Mesodermal cell (in vitro differentiated cells): ENCODE data around the gene ANP32D.
"Not testable (repeated sequence)": the region's sequence is repeated elsewhere in the genome, so short reads cannot be mapped to it uniquely, and the experiment has no call there.

Experiments used
- H3K27ac ChIP-seq: 2 replicates; pipeline ENCODE4 v1.7.0; 2013; ENCODE audit warnings: mild to moderate bottlenecking, low read depth, low read length, moderate library complexity; ENCODE audit not compliant: severe bottlenecking
- H3K36me3 ChIP-seq: 2 replicates; pipeline ENCODE4 v1.7.1; 2013; ENCODE audit warnings: mild to moderate bottlenecking, low read length, moderate library complexity; ENCODE audit not compliant: control insufficient read depth, insufficient read depth
- H3K4me1 ChIP-seq: one replicate; pipeline ENCODE4 v1.7.1; 2013; ENCODE audit warnings: mild to moderate bottlenecking, low read length; ENCODE audit not compliant: insufficient read depth, control insufficient read depth, poor library complexity, severe bottlenecking
- H3K4me3 ChIP-seq: 2 replicates; pipeline ENCODE4 v1.7.0; 2013; ENCODE audit warnings: low read length, control low read depth, mild to moderate bottlenecking; ENCODE audit not compliant: insufficient read depth, poor library complexity, severe bottlenecking; ENCODE audit errors: extremely low read depth
- H3K9me3 ChIP-seq: 2 replicates; pipeline ENCODE4 v1.7.1; 2013; ENCODE audit warnings: mild to moderate bottlenecking, low read length, moderate library complexity; ENCODE audit not compliant: control insufficient read depth
- WGBS, 2 experiments: methylation state at CpG; one replicate each; pipeline ENCODE4 v1.1.5; 2013; ENCODE audit warnings: missing lambda C conversion rate in 2 of 2; ENCODE audit not compliant: insufficient coverage in 2 of 2; 5-methylcytosine and 5-hydroxymethylcytosine counted together

Gene ANP32D

DNA sequence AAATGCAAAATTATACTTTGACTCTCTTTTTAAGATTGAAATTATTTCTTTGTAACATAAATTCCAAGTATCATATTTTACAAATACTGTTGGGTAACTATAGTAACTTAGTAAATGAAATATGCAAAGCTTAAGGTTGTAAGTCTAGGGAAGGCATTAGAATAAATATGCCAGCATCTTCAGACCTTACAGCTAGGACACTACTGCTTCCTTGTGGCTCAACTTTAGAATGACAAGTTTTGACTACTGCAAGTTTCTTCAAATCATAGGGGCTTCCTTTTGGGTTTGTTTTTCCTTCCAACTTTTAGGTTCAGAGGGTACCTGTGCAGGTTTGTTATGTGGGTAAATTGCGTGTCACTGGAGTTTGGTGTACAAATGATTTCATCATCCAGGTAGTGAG lies 17.7 kb upstream of the ANP32D start:
- WGBS, 2 experiments, result 83 to 100% methylated on average over 1 of the region's 1 CpG
- Histone ChIP-seq H3K4me1 (no peaks in the 10 kb centered on the region), H3K27ac (no peak overlapping the region), H3K36me3 (no peaks in the 10 kb centered on the region), H3K9me3 (no peaks in the 10 kb centered on the region), H3K4me3 (no peak overlapping the region)

GRCh38 chr12:48455116-48455515 lies 17.2 kb upstream of the ANP32D start:
- WGBS, 2 experiments, result 83% methylated on average over 1 of the region's 2 CpGs; no CpG with 5 or more reads in 1 of the 2 experiments
- Histone ChIP-seq H3K36me3 (no peaks in the 10 kb centered on the region), H3K4me3 (no peak overlapping the region), H3K4me1 (no peaks in the 10 kb centered on the region), H3K9me3 (no peaks in the 10 kb centered on the region), H3K27ac (no peak overlapping the region)

- no peaks in the 10 kb centered on the region for H3K9me3 ChIP-seq
- 100% methylated on average over 3 to 4 of the region's 6 CpGs for WGBS, 2 experiments
- H3K4me3 ChIP-seq, result no peak overlapping the region
- H3K27ac ChIP-seq, result no peak overlapping the region
- no peaks in the 10 kb centered on the region for H3K36me3 ChIP-seq
- H3K4me1 ChIP-seq, result no peaks in the 10 kb centered on the region
Observed at GRCh38 chr12:48459259-48459658, 13.1 kb upstream of the ANP32D start.

- not testable (repeated sequence) for H3K27ac ChIP-seq, H3K36me3 ChIP-seq, H3K4me3 ChIP-seq, H3K4me1 ChIP-seq
- H3K9me3 ChIP-seq, result peaks cover 25% of the 10 kb centered on the region
- 78 to 80% methylated on average over 6 to 7 of the region's 9 CpGs for WGBS, 2 experiments
Observed at GRCh38 chr12:48469027-48469426, 3.3 kb upstream of the ANP32D start.

- Histone ChIP-seq H3K4me1 (no peaks in the 10 kb centered on the region), H3K27ac (no peak overlapping the region), H3K36me3 (no peaks in the 10 kb centered on the region), H3K9me3 (peaks cover 21% of the 10 kb centered on the region), H3K4me3 (no peak overlapping the region)
- 85 to 88% methylated on average over 7 to 8 of the region's 9 CpGs for WGBS, 2 experiments
Observed at GRCh38 chr12:48473061-48473460, 702 bp downstream of the ANP32D start.

GRCh38 chr12:48474497-48474896 lies 2.1 kb downstream of the ANP32D start:
- not testable (repeated sequence) for H3K4me3 ChIP-seq, H3K4me1 ChIP-seq, H3K27ac ChIP-seq, H3K36me3 ChIP-seq
- peaks cover 16% of the 10 kb centered on the region for H3K9me3 ChIP-seq
- WGBS, 2 experiments, result 50 to 77% methylated on average over 2 to 6 of the region's 11 CpGs

DNA sequence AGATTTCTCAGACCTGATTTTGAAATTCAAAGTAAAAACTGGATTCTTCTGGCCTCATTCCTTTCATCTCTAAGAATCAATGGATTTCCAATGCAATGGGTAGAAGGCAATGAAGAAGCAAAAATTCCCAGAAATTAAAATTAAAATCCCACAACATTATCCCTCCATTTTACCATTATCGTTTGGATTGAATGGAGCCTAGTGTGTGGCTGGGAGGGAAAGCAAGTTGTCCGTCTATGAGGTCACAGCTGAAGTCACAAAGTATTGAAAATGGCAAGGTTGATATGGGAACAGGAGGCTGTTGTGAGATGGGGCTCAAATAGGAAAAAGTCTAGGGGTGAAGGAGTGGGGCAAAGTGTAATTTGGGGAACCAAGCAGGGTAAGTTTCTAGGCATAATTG lies 9.8 kb downstream of the ANP32D start, which contains the start of gene C12orf54:
C12orf54 (plus strand) TSS at position 301 of the 400 bp plus-strand sequence. CDS start 799 bp downstream, outside the sequence.
- Histone ChIP-seq H3K4me3 (no peak within 1 kb of the TSS), H3K4me1 (no peaks in the 10 kb centered on the region), H3K27ac (no peak within 1 kb of the TSS), H3K9me3 (no peaks in the 10 kb centered on the region), H3K36me3 (no peaks in the 10 kb centered on the region)
- WGBS, 2 experiments, result 80% methylated on average over 1 of the region's 2 CpGs; no CpG with 5 or more reads in 1 of the 2 experiments

DNA sequence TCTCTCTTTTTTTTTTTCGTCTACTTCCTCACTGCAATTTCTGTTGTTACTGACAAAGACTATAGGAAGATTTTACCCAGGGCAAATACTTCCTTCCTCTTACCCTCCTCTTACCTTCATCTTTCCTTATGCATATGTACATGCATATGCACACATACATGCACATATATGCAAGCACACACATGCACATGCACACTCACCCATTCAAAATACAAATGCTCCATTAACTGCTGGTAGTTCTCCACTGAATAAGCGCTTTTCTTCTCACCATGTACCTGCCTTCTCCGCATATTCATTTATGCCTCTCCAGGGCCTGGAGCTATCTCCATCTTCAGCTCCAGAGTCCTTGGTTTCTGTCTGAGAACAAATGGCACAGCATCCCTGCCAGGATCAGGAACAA lies 10.6 kb downstream of the ANP32D start:
- 85 to 87% methylated on average over 3 of the region's 3 CpGs for WGBS, 2 experiments
- no peak overlapping the region for H3K4me3 ChIP-seq

DNA sequence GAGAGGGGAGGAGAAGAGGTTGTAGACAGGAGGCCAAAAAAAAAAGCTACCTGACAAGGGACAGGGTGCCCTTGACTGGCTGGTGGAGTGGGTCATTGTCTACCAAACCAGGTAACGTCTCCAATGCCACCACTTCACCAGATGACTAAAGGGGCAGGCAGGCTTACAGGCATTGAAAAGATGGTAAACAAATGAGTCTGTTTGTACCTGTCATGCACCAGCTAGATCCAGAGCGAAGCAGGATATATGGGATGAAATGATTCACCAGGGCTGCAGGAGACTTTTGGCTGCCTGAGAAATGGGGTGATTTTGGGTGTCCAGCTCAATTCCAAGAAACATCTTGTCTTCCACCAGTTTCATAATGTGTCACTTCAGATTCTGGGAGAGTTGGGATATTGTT lies 13.9 kb downstream of the ANP32D start:
- no peaks in the 10 kb centered on the region for H3K36me3 ChIP-seq
- WGBS, 2 experiments, result 80% methylated on average over 2 of the region's 2 CpGs; no CpG with 5 or more reads in 1 of the 2 experiments

More for the DNA sequence above, 10.6 kb downstream of the ANP32D start:
- Histone ChIP-seq H3K4me1 (no peaks in the 10 kb centered on the region), H3K27ac (no peak overlapping the region), H3K9me3 (no peaks in the 10 kb centered on the region), H3K36me3 (no peaks in the 10 kb centered on the region)

GRCh38 chr12:48486679-48487078 lies 14.3 kb downstream of the ANP32D start:
- WGBS, 2 experiments, result 82 to 89% methylated on average over 3 to 5 of the region's 5 CpGs
- Histone ChIP-seq H3K4me1 (no peaks in the 10 kb centered on the region), H3K27ac (no peak overlapping the region), H3K9me3 (no peaks in the 10 kb centered on the region), H3K36me3 (no peaks in the 10 kb centered on the region), H3K4me3 (no peak overlapping the region)

More for the DNA sequence above, 13.9 kb downstream of the ANP32D start:
- Histone ChIP-seq H3K4me3 (no peak overlapping the region), H3K9me3 (no peaks in the 10 kb centered on the region), H3K4me1 (no peaks in the 10 kb centered on the region), H3K27ac (no peak overlapping the region)

GRCh38 chr12:48489012-48489411 lies 16.7 kb downstream of the ANP32D start:
- 67 to 88% methylated on average over 1 of the region's 2 CpGs for WGBS, 2 experiments
- H3K4me1 ChIP-seq, result no peaks in the 10 kb centered on the region
- H3K27ac ChIP-seq, result no peak overlapping the region
- no peaks in the 10 kb centered on the region for H3K9me3 ChIP-seq
- no peaks in the 10 kb centered on the region for H3K36me3 ChIP-seq
- H3K4me3 ChIP-seq, result no peak overlapping the region
